GM11168 (cell line): ENCODE data around the gene FAM163B.
"Not testable (repeated sequence)": the region's sequence is repeated elsewhere in the genome, so short reads cannot be mapped to it uniquely, and the experiment has no call there.

Experiments
- in situ Hi-C: fragments of 300-500 bp; cut with MboI; formaldehyde crosslinking; loops from one replicate; pipeline ENCODE4 v1.12.0; 2022; ENCODE audit warnings: low sequenced_read_pairs; ENCODE audit not compliant: unreplicated experiment

Gene FAM163B

DNA sequence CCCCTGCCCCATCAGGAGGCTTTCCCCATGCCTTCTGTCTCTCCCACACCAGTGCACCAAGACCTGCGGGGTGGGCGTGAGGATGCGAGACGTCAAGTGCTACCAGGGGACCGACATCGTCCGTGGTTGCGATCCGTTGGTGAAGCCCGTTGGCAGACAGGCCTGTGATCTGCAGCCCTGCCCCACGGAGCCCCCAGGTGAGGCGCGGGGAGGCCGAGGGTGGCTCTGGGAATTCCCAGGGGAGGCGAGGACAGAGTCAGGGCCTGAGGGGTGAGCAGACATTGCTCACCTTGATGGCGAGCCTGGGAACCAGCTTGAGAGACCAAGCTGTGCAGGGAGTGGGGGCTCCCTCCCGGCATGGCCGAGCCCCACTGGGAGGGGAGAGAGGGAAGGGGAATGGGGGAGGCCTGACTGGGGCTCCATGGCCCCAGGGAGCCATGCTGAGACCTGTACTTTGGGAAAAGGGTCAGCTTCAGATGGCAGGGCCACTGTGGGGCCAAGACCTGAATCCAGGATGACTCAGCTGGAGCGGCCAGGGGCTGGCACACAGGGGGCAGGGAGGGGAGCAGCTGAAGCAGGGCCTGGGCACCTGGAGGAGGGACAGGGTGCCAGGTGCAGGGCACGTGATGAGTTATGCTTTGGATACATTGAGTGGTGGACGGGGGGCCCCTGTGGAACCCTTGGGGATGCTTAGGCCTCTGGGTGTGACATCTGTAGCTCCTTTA, 35.2 kb downstream of the FAM163B start:
- in situ Hi-C loops, result no loop called here

DNA sequence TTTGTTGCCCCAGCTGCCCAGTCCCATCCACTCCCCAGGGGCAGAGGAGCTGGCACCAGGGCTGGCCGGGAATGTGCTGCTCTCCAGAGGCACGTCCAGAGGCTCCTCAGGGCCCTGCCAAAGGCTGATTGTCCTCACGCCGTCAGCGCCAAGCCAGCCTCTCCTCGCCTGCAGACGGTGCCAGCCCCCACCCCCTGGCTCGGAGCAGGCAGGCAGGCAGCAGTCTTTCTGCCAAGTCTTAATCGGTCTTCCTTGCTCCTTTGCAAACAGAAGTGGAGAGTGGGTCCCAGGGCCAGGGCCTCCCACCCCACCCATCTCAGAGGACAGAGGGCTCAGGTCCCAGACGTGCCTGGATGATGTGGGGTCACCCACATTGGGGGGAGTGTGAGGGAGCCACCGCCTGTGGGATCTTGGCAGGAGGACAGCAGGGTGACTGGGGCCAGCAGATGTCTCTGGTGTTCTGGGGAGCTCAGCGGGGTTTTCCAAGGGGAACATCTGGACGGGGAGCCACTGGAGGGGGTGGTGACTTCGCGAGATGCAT, 36.3 kb downstream of the FAM163B start:
- in situ Hi-C loops, result no loop called here

DNA sequence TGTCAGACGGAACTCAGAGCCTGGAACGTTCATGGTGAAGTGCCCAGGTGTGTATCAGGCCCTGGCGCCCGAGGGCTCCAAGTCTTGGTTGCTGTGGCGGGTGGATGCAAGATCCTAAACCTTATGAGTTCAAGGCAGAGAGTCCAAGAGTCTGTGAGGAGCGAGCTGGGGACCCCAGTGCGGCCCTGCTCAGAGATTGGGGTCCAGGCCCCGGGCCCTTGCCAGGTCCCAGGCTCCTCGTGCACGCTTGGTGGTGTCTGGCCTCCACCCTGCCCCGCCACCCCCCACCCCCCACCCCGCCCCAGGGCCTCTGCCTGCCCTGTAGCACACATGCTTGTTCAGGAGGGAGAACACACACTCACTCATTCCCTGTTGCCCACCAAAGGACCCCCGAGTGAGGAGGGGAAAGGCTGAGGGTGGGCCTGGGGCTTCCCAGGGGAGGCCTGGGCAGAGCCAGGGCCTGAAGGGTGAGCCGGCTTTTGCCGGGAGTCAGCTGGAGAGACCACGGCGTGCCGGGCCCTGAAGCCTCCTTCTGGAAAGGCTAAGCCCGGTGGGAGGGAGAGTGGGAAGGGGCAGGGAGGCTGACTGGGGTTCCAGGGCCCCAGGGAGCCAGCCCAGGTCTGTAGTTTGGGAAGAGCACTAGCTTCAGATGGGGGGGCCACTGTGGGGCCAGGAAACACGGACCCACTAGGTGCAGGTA, 37.1 kb downstream of the FAM163B start:
- in situ Hi-C loops, result no loop called here

DNA sequence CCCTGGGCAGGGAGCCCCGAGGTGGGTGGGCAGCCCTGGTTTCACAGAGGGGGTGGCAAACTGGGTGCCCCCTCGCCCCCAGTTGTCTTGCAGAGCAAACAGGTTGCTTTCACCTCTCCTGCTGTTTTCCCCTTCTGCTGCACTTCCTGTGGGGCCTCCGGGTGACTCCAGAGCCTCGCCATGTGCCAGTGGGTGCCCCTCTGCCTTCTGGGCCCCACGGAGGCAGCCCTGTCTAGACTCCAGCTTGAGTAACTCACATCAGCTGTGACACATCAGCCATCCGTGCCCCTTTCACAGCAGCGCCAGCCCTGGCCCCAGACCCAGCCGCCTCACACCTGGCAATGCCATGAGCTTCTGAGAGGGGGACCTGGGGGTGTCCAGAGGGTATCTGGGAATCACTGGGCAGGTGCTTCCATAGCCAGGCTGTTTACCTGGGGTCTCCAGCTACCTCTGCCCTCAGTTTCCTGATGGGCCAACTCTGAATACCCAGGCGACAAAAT, 37.7 kb downstream of the FAM163B start:
- in situ Hi-C loops, result no loop called here

- in situ Hi-C loops, result no loop called here
Observed at GRCh38 chr9:133570691-133571080, 38.5 kb downstream of the FAM163B start.

GRCh38 chr9:133569891-133570690, 39.1 kb downstream of the FAM163B start:
- in situ Hi-C loops, result no loop called here

DNA sequence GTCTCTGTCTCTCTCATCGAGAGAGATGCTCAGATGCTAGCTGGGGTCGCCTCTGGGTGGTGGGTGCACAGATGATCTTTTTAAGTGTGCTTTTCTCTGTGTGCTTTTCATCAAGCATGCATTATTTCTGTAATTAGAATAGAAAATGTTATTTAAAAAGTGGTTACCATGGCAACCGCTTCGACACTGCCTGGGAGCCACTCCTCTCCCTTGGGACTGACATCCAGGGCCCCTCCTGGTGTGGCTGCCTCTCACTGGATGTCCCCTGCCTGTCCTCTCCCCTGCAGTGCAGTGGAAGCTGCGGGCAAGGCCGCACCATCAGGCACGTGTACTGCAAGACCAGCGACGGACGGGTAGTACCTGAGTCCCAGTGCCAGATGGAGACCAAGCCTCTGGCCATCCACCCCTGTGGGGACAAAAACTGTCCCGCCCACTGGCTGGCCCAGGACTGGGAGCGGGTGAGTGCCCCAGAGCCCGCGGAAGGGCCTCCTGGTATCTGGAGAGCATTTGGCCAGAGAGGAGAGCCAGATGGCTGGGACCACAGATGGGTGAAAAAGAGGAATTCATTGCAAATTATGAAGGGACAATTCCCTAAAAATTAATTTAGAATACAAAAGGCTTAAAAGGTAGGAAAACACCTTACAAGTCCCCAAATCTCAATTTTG, 39.9 kb downstream of the FAM163B start:
- in situ Hi-C loops, result no loop called here

DNA sequence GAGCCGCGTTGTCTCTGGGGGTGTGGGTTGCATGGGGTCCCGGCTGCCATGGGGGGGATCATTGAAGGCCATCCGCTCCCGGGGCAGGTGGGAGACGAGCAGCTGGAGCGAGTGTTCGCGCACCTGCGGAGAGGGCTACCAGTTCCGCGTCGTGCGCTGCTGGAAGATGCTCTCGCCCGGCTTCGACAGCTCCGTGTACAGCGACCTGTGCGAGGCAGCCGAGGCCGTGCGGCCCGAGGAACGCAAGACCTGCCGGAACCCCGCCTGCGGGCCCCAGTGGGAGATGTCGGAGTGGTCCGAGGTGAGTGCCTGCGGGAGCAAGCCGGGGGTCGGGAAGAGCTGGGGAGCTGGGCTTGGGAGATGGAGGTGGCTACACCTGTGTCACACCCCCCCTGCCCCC, 41.0 kb downstream of the FAM163B start:
- in situ Hi-C loops, result no loop called here

GRCh38 chr9:133566817-133567216, 42.4 kb downstream of the FAM163B start:
- in situ Hi-C loops, result no loop called here

DNA sequence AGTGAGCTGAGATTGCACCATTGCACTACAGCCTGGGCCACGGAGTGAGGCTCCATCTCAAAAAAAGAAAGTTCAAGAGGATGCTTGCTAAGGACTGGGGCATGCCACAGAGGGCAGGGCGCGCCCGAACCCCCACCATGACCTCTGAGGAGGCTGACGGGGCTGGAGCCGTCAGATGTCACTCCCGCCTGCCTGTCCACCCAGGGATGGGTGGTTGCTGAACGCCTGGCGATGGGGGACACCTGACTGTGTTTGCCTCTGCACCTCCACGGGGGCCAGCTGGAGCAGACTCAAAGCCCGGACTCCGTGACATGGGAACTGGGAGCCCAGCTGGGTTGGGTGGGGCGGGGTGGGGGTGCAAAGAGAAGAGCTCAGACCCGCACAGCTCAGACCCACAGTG, 42.8 kb downstream of the FAM163B start:
- in situ Hi-C loops, result no loop called here

DNA sequence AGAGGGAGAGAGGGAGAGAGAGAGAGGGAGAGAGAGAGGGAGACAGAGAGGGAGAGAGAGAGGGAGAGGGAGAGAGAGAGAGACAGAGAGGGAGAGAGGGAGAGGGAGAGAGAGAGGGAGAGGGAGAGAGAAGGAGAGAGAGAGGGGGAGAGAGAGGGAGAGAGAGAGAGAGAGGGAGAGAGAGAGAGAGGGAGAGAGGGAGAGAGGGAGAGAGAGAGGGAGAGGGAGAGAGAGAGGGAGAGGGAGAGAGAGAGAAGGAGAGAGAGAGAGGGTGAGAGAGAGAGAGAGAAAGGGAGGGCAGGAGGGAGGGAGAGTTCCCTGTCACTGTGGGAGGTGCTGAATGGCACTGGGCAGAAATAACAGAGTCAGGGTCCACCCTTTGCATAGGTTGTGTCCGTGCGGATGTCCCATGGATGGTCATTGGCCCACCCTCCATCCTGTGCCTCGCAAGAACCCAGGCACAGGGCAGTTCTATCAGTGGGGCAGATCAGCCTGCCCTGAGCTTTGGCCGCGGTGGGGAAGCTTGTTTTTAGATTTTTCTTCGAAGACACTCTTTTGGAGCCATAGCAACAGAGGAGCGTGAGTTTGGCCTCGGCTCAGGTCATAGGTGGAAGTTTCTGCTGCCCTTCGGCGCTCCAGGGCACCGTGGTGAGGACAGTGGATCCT, 44.6 kb downstream of the FAM163B start:
- in situ Hi-C loops, result no loop called here

- in situ Hi-C loops, result not testable (repeated sequence)
Observed at GRCh38 chr9:133563814-133564213, 45.4 kb downstream of the FAM163B start.

GRCh38 chr9:133563291-133563796, 45.8 kb downstream of the FAM163B start:
- in situ Hi-C loops, result no loop called here

DNA sequence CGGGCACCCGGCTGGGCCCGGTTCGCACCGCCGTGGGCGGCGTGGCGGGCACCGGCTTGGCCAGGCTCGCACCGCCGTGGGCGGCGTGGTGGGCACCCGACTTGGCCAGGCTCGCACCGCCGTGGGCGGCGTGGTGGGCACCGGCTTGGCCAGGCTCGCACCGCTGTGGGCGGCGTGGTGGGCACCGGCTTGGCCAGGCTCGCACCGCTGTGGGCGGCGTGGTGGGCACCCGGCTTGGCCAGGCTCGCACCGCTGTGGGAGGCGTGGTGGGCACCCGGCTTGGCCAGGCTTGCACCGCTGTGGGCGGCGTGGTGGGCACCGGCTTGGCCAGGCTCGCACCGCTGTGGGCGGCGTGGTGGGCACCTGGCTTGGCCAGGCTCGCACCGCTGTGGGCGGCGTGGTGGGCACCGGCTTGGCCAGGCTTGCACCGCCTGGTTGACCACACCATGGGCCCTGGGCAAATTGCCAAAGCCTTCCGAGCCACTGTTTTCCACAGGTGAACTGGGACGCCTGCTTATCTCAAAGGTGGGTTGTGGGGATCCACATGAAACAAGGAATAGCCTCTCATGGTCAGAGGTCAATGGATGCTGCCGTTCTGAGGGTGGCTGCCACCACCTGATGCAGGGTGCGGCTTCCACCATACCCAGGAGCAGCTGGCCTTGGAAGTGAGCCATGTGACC, 46.4 kb downstream of the FAM163B start:
- in situ Hi-C loops, result no loop called here

DNA sequence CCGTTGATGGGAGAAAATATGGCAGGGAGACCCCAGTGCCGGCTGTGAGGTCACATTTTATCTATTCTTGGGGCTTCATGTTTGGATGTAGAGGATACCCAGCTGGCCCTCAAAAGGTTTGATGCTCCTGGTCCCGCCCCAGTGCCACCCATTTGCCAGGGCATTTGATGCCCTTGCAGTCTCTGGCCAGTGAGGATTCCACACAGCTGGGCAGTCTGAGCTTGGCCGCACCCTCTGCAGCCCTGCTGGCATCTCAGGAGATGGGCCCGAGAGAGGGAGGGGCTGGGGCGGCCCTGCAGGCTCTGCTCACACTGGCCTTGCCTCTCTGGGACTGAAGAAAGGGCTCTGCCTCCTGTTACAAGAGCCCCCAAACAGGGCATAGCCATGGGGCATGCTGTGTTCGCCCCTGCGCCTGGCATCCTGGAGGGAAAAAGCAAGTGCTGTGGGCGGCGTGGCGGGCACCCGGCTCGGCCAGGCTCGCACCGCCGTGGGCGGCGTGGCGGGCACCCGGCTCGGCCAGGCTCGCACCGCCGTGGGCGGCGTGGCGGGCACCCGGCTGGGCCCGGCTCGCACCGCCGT, 47.1 kb downstream of the FAM163B start:
- in situ Hi-C loops, result no loop called here

- in situ Hi-C loops, result no loop called here
Observed at GRCh38 chr9:133560944-133561343, 48.2 kb downstream of the FAM163B start.

GRCh38 chr9:133560311-133560710, 48.9 kb downstream of the FAM163B start:
- in situ Hi-C loops, result no loop called here
